OCI-LY1 (cell line): ENCODE data around the gene LRRC40.

Experiments
- CTCF ChIP-seq: fragments of 200-600 bp; sonication (generic), shearing (Covaris generic); IDR thresholded peaks from 2 replicates; pipeline ENCODE4 v1.5.1; 2017; ENCODE audit warnings: mild to moderate bottlenecking, antibody characterized with exemption, low read length, moderate library complexity, mixed read lengths
- EZH2 ChIP-seq: fragments of 200-600 bp; sonication (generic), shearing (Covaris generic); IDR thresholded peaks from 2 replicates; pipeline ENCODE4 v1.8.0; 2017; ENCODE audit warnings: borderline replicate concordance, mixed run types, mild to moderate bottlenecking, antibody characterized with exemption, low read length, moderate library complexity, mixed read lengths

GRCh38 chr1:70207492-70207891, 2.1 kb upstream of the LRRC40 start:
- TF ChIP-seq CTCF (no peak), EZH2 (no peak)
